Muscle layer of colon (tissue), 2 donors: ENCODE measurements around the gene PRSS22.
"Not testable (repeated sequence)": the region's sequence is repeated elsewhere in the genome, so short reads cannot be mapped to it uniquely, and the experiment has no call there.

Source experiments
- H3K27ac ChIP-seq: one replicate; pipeline ENCODE4 v1.7.0; 2013; ENCODE audit warnings: low read depth, mild to moderate bottlenecking, low read length, moderate library complexity
- H3K27me3 ChIP-seq, 2 donors: one replicate each; pipeline ENCODE4 v1.7.0; 2013; ENCODE audit warnings: low read length in 2 of 2, mild to moderate bottlenecking in 2 of 2; ENCODE audit not compliant: insufficient read depth in 2 of 2, control insufficient read depth in 1 of 2
- H3K36me3 ChIP-seq: one replicate; pipeline ENCODE4 v1.7.0; 2013; ENCODE audit warnings: mild to moderate bottlenecking, low read length; ENCODE audit not compliant: insufficient read depth
- H3K4me1 ChIP-seq: one replicate; pipeline ENCODE4 v1.7.0; 2013; ENCODE audit warnings: mild to moderate bottlenecking, low read length; ENCODE audit not compliant: insufficient read depth
- H3K4me3 ChIP-seq, 2 donors: one replicate each; pipeline ENCODE4 v1.7.0; 2013; ENCODE audit warnings: low read length in 2 of 2, low read depth in 1 of 2, mild to moderate bottlenecking in 1 of 2, moderate library complexity in 1 of 2
- H3K9ac ChIP-seq: one replicate; pipeline ENCODE4 v1.7.0; 2013; ENCODE audit warnings: low read length
- H3K9me3 ChIP-seq: one replicate; pipeline ENCODE4 v1.7.0; 2013; ENCODE audit warnings: mild to moderate bottlenecking, low read length
- donor health status: abdominal sarcoma.
- donor health status: Adenocarcinoma of cecum.

PRSS22 gene, protein sequence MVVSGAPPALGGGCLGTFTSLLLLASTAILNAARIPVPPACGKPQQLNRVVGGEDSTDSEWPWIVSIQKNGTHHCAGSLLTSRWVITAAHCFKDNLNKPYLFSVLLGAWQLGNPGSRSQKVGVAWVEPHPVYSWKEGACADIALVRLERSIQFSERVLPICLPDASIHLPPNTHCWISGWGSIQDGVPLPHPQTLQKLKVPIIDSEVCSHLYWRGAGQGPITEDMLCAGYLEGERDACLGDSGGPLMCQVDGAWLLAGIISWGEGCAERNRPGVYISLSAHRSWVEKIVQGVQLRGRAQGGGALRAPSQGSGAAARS

DNA sequence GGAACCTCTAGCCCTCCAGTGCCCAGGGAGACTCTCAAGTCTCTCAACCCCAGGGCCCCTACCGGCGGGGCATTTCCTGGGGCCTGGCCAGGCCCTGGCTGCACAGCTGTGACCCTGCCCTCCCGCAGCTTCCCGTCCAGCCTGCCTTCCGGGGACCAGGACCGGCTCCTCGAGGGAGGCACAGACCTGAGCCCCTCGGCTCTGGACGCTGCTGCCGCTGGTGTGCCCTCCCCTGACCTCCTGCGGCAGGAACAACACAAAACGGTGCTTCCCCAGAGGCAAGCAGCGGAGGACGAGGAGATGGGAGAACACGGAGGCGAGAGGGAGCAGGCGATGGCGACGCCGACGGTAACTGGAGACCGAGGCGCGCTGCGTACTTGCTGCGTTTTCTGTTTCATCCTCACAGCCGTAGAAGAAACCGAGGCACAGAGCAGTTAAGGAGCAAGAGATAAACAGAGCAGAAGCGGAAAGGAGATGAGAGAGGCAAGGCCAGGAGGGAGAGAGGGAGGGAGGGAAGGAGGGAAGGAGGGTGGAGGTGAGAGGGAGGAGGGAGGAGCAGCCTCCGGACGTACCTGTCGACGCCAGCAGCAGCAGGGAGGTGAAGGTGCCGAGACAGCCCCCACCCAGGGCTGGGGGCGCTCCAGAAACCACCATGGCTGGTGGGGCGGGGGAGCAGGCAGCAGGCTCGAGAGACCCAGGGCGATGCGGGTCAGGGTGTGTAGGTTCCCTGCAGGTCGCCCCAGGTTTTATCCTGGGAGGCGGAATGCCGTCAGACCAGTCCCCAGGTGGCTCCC is at the start of gene PRSS22:
PRSS22 (minus strand) TSS at position 720 of the 794 bp plus-strand sequence; CDS start at position 654, 66 bp downstream.
- no peak within 1 kb of the TSS for H3K27ac ChIP-seq

DNA sequence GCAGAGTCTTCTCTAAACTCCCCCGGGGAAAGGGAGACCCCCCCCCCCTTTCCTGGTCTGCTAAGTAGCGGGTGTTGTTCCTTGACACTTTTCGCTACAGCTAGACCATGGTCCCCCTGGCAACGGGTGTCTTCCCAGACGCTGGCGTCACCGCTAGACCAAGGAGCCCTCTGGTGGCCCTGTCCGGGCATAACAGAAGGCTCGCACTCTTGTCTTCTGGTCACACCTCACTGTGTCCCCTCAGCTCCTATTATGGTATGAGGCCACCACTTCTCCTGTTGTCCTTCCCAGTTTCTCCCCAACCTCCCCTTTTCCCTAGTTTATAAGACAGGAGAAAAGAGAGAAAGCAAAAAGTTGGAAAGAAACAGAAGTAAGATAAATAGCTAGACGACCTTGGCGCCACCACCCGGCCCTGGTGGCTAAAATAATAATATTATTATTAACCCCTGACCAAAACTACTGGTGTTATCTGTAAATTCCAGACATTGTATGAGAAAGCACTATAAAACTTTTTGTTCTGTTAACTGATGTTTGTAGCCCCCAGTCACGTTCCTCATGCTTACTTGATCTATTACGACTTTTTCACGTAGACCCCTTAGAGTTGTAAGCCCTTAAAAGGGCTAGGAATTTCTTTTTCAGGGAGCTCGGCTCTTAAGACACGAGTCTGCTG is 49.2 kb upstream of the PRSS22 start:
- H3K4me3 ChIP-seq, H3K36me3 ChIP-seq, H3K27me3 ChIP-seq, H3K9ac ChIP-seq, H3K9me3 ChIP-seq, H3K27ac ChIP-seq: not testable (repeated sequence)
- peaks cover 14% of the 10 kb centered on the region for H3K4me1 ChIP-seq

More for the DNA sequence above, at the start of gene PRSS22:
- no peak within 1 kb of the TSS for H3K9ac ChIP-seq
- H3K36me3 ChIP-seq, result no peaks in the 10 kb centered on the region
- H3K9me3 ChIP-seq, result no peaks in the 10 kb centered on the region
- no peaks in the 10 kb centered on the region for H3K4me1 ChIP-seq
- H3K27me3 ChIP-seq, result peaks cover 0 to 48% of the 10 kb centered on the region in 2 donors
- no peak within 1 kb of the TSS for H3K4me3 ChIP-seq

DNA sequence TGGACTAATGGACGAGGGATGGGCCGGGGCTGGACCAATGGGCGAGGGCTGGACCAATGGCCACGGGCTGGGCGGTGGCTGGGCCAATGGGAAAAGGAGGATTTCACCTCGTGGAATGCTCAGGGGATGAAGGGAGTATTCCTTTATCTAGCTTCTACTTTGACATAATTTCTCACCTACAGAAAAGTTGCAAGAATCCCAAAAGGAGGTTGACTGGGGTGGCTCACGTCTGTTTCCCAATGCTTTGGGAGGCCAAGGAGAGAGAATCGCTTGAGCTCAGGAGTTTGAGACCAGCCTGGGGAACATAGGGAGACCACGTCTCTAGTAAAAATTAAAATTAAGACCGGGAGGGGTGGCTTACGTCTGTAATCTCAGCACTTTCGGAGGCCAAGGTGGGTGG is 48.0 kb upstream of the PRSS22 start:
- Histone ChIP-seq H3K4me3 (peak overlapping the region in 1 of 2 donors; percentile 8), H3K27me3 (no peaks in the 10 kb centered on the region), H3K4me1 (peaks cover 10% of the 10 kb centered on the region), H3K36me3 (no peaks in the 10 kb centered on the region), H3K9me3 (no peaks in the 10 kb centered on the region), H3K9ac (no peak overlapping the region), H3K27ac (no peak overlapping the region)

GRCh38 chr16:2905241-2905987 is 47.4 kb upstream of the PRSS22 start:
- no peaks in the 10 kb centered on the region for H3K36me3 ChIP-seq
- H3K9me3 ChIP-seq, result no peaks in the 10 kb centered on the region
- peak overlapping the region; percentile 62 for H3K27ac ChIP-seq
- H3K4me3 ChIP-seq, result peak overlapping the region; percentile 82 to 85
- no peaks in the 10 kb centered on the region for H3K27me3 ChIP-seq
- no peak overlapping the region for H3K9ac ChIP-seq
- peaks cover 10% of the 10 kb centered on the region for H3K4me1 ChIP-seq

- peak overlapping the region; percentile 62 for H3K27ac ChIP-seq
- no peaks in the 10 kb centered on the region for H3K36me3 ChIP-seq
- H3K9ac ChIP-seq, result peak overlapping the region; percentile 61
- H3K4me1 ChIP-seq, result peaks cover 10% of the 10 kb centered on the region
- H3K9me3 ChIP-seq, result no peaks in the 10 kb centered on the region
- no peaks in the 10 kb centered on the region for H3K27me3 ChIP-seq
- H3K4me3 ChIP-seq, result peak overlapping the region; percentile 82 to 85
These were observed 46.9 kb upstream of the PRSS22 start for GRCh38 chr16:2904922-2905240.

DNA sequence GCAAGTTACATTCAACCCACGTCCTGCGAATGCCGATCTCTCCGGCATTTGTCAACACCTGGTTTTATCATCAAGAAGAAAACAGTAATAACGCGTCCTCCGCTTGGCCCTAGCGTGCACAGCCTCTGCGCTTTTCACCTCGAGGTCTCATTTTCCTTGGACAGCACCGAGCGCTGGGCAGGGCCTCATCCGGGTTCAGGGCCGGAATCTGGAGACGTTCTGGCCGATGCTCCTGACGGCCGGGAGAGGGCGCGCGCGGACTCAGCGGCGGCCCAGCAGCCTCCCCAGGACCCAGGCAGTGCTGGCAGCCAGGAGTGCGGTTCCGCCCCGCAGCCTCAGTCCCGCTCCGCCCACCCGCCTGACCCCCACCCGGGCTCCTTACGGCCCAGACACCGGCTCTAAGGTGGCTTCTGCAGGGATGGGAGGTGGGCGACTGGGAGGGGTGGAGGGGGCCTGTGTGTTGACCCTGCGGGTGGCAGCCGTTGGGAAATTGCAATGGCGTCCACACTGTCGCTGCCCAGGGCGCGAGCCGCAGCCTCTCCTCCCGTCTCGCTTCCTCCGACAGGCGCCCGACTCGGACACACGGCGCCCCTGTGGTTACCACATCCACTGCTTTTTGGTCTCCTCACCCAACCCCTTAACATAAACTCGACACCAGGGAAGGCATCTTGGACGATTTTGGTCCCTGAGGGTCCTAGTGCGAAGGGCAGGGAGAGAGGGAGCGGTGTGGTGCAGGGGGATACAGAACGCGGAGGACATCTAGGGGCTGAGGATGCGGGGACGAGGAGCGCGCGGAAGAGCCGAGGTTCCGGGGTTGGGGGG is 46.3 kb upstream of the PRSS22 start:
- Histone ChIP-seq H3K4me1 (peaks cover 10% of the 10 kb centered on the region), H3K4me3 (peak overlapping the region; percentile 82 to 85), H3K9me3 (no peaks in the 10 kb centered on the region), H3K27ac (peak overlapping the region; percentile 62), H3K36me3 (no peaks in the 10 kb centered on the region), H3K9ac (peak overlapping the region; percentile 61), H3K27me3 (no peaks in the 10 kb centered on the region)

GRCh38 chr16:2902337-2903130 is 44.6 kb upstream of the PRSS22 start:
- H3K4me1 ChIP-seq, result peaks cover 10% of the 10 kb centered on the region

GRCh38 chr16:2900526-2901075 is 42.6 kb upstream of the PRSS22 start:
- peaks cover 10% of the 10 kb centered on the region for H3K36me3 ChIP-seq
- no peaks in the 10 kb centered on the region for H3K27me3 ChIP-seq
- peaks cover 5% of the 10 kb centered on the region for H3K4me1 ChIP-seq
- no peak overlapping the region for H3K27ac ChIP-seq
- H3K4me3 ChIP-seq, result no peak overlapping the region
- no peak overlapping the region for H3K9ac ChIP-seq
- no peaks in the 10 kb centered on the region for H3K9me3 ChIP-seq

More at GRCh38 chr16:2902337-2903130, 44.6 kb upstream of the PRSS22 start:
- no peak overlapping the region for H3K27ac ChIP-seq
- H3K9ac ChIP-seq, result no peak overlapping the region
- no peaks in the 10 kb centered on the region for H3K9me3 ChIP-seq
- H3K36me3 ChIP-seq, result no peaks in the 10 kb centered on the region
- H3K27me3 ChIP-seq, result no peaks in the 10 kb centered on the region
- H3K4me3 ChIP-seq, result no peak overlapping the region

DNA sequence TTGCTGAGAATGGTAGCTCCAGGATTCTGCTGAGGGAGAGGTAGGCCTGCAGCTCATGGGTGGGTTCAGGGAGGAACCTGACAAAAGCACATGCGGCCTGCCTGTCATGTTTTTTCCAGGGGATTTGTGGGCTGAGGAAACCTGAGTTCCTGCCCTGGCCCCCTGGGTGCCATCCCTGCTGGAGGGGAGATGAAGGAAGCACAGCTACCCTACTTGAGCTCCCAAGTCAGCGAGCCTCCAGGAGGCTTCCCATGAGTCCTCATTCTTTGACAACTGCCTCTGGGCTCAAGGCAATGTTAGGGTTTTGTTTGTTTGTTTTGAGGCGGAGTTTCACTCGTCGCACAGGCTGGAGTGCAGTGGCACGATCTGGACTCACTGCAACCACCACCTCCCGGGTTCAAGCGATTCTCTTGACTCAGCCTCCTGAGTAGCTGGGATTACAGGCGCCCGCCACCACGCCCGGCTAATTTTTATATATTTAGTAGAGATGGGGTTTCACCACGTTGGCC is 41.6 kb upstream of the PRSS22 start:
- Histone ChIP-seq H3K9ac (no peak overlapping the region), H3K9me3 (no peaks in the 10 kb centered on the region), H3K27ac (no peak overlapping the region), H3K36me3 (peaks cover 11% of the 10 kb centered on the region), H3K27me3 (no peaks in the 10 kb centered on the region), H3K4me3 (no peak overlapping the region), H3K4me1 (peaks cover 5% of the 10 kb centered on the region)
